NB4 (cell line): Measurements from ENCODE around the gene MXI1.
"Not testable (repeated sequence)": the region's sequence is repeated elsewhere in the genome, so short reads cannot be mapped to it uniquely, and the experiment has no call there.

ENCODE experiments used
- DNase-seq: peaks from one replicate; pipeline ENCODE4 v3.0.0; 2010; ENCODE audit warnings: low read depth
- H3K4me3 ChIP-seq: one replicate; pipeline ENCODE4 v1.5.1; 2011; ENCODE audit warnings: mild to moderate bottlenecking, low read depth, low read length, moderate library complexity
- MAX ChIP-seq: IDR thresholded peaks from 2 replicates; pipeline ENCODE4 v1.6.1; 2011; ENCODE audit warnings: low read depth, low read length
- MYC ChIP-seq: IDR thresholded peaks from 2 replicates; pipeline ENCODE4 v1.6.1; 2011; ENCODE audit warnings: low read depth, low read length
- POLR2A ChIP-seq: IDR thresholded peaks from 2 replicates; pipeline ENCODE4 v1.6.1; 2011; ENCODE audit warnings: mild to moderate bottlenecking; ENCODE audit not compliant: insufficient read length; ENCODE audit errors: extremely low read depth
- TF ChIP-seq, protein P1 (sequence below): IDR thresholded peaks from one replicate; pipeline ENCODE4 v1.5.1; 2012; ENCODE audit warnings: low read depth, low read length

MXI1 gene

GRCh38 chr10:110268442-110268841 is 61.0 kb downstream of the MXI1 start:
- no peak overlapping the region for H3K4me3 ChIP-seq
- DNase-seq, result no peak
- no peak for TF ChIP-seq MAX
- TF ChIP-seq, protein P1, sequence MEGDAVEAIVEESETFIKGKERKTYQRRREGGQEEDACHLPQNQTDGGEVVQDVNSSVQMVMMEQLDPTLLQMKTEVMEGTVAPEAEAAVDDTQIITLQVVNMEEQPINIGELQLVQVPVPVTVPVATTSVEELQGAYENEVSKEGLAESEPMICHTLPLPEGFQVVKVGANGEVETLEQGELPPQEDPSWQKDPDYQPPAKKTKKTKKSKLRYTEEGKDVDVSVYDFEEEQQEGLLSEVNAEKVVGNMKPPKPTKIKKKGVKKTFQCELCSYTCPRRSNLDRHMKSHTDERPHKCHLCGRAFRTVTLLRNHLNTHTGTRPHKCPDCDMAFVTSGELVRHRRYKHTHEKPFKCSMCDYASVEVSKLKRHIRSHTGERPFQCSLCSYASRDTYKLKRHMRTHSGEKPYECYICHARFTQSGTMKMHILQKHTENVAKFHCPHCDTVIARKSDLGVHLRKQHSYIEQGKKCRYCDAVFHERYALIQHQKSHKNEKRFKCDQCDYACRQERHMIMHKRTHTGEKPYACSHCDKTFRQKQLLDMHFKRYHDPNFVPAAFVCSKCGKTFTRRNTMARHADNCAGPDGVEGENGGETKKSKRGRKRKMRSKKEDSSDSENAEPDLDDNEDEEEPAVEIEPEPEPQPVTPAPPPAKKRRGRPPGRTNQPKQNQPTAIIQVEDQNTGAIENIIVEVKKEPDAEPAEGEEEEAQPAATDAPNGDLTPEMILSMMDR, result no peak
- TF ChIP-seq POLR2A, result no peak
- TF ChIP-seq MYC, result no peak

DNA sequence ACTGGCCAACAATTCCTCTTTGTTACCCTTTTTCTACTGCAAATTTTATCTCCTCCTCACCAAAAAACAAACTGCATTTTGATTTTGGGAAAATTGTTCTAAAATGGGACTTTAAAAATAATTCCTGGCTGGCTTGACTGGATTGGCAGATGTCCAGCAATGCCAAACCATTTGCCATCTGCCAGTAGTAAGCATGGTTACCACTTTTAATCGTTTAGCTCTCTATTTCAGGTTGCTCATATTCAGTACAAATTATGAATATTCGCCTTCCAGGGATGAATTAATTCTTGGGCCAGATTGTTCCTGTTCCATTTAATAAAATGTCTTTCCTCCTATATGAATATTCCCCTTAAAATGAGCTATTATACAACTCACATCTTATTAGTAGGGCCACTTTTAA is 61.6 kb downstream of the MXI1 start:
- no peak overlapping the region for H3K4me3 ChIP-seq
- DNase-seq, result no peak
- no peak for TF ChIP-seq POLR2A
- no peak for TF ChIP-seq MYC
- no peak for TF ChIP-seq MAX
- TF ChIP-seq, protein P1, result no peak

GRCh38 chr10:110269374-110270318 is 62.2 kb downstream of the MXI1 start:
- no peak for DNase-seq
- TF ChIP-seq, protein P1, result no peak
- TF ChIP-seq POLR2A (no peak), MAX (no peak), MYC (no peak)
- H3K4me3 ChIP-seq, result no peak overlapping the region

DNA sequence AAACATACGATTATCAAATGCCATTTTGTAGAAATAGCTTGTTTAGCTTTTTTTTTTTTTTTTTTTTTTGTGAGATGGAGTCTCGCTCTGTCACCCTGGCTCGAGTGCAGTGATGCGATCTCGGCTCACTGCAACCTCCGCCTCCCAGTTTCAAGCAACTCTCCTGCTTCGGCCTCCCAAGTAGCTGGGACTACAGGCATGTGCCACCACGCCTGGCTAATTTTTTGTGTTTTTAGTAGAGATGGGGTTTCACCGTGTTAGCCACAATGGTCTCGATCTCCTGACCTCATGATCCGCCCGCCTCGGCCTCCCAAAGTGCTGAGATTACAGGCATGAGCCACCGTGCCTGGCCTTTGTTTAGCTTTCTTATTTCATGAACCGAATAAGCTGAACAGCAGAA is 65.6 kb downstream of the MXI1 start:
- not testable (repeated sequence) for DNase-seq, H3K4me3 ChIP-seq

DNA sequence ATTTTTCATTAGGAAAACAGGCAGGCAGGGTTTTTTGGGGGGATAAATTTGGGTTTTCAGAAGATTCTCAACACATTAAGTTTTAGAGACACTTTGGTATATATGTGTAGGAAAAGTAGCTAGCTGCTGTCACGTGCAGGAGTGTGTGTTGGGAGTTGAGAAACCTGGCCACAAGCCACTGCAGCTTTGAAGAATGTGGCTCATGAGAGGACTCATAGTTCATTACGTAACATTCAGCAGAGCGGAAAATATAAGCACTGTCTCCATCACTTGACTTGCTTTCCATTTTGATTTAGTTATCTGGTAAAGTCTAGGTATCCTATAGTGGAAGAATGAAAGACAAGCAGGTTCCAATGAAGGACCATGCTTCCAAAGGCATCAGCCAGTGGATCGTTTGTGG is 66.1 kb downstream of the MXI1 start:
- peak; percentile 97 for TF ChIP-seq MYC
- TF ChIP-seq POLR2A, result no peak
- TF ChIP-seq, protein P1, result no peak
- TF ChIP-seq MAX, result peak; percentile 97
- H3K4me3 ChIP-seq, result no peak overlapping the region
- peak; percentile 93 for DNase-seq

- TF ChIP-seq, protein P1, result no peak
- TF ChIP-seq MYC, result no peak
- no peak for TF ChIP-seq POLR2A
- no peak for TF ChIP-seq MAX
- DNase-seq, result peak; percentile 27
- no peak overlapping the region for H3K4me3 ChIP-seq
These were observed 66.7 kb downstream of the MXI1 start for GRCh38 chr10:110274072-110274627.
